Measurements from ENCODE around the gene FAM229A.

GRCh38 chr1:32339363-32339978 lies 22.8 kb downstream of the FAM229A start:
- TF ChIP-seq EP300 (IDR thresholded peaks at IDR 0.05) (no peak), CTCF (IDR thresholded peaks at IDR 0.05) (no peak), POLR2A (IDR thresholded peaks at IDR 0.05) (no peak)

Measured in sigmoid colon (tissue), 4 donors.